K562 (cell line): ENCODE measurements around the gene BIRC5. TPM values are rescaled to one million over a fixed set of nuclear protein-coding genes. Genes with fewer than 3 reads are reported as not detected.
A peak's percentile ranks its signal among the peaks of the same experiment; 100 is the strongest.

Experiments used
- ATAC-seq: fragments of 200-7000 bp; cut with Tn5 transposase; 3 replicates; pipeline ENCODE4 v1.9.1; 2020; ENCODE audit warnings: moderate library complexity
- BruUV-seq: library from RNA; stranded (reverse); fragments of 400-500 nt; replicated peaks from 2 replicates; lab custom pipeline; 2021; lab: Mats Ljungman, UMichigan
- CTCF ChIA-PET: fragments of 300-600 bp; formaldehyde crosslinking; extraction: SDS; loops from one replicate; lab custom pipeline; 2021; ENCODE audit warnings: low intra/inter-chr PET ratio; lab: Yijun Ruan, JAX
- POLR2A ChIA-PET: fragments of 300-600, 350-650 bp; sonication (Branson Sonifier 250); formaldehyde crosslinking; extraction: SDS; loops from one replicate; lab custom pipeline; 2021; ENCODE audit warnings: antibody characterized with exemption, inconsistent platforms; lab: Yijun Ruan, JAX
- DNase-seq, 4 experiments: peaks; one replicate each; pipeline versions ENCODE4 v3.0.0 to v3.0.0-alpha.2; 2011 to 2018; ENCODE audit warnings: low spot score in 3 of 4, mixed read lengths in 3 of 4; ENCODE audit errors: extremely low read depth in 1 of 4
- FAIRE-seq: peaks from 2 replicates; lab custom pipeline; 2011; peaks lifted over from hg19 to GRCh38; lab: Jason Lieb, UNC
- H2AFZ ChIP-seq: 2 replicates; pipeline ENCODE4 v1.6.0; 2011; ENCODE audit warnings: low read depth, low read length, control low read depth, inconsistent platforms
- H3K27ac ChIP-seq: fragments of 200-600 bp; 3 replicates; pipeline ENCODE4 v1.8.0; 2011; ENCODE audit warnings: low read depth, mild to moderate bottlenecking, control low read depth, inconsistent platforms, low read length, moderate library complexity, mixed read lengths; ENCODE audit errors: extremely low read depth
- H3K27me3 ChIP-seq, 2 experiments: fragments of 300-600 bp in 1 of 2; 2 replicates in 1 of 2; 3 replicates in 1 of 2; pipeline versions ENCODE4 v1.6.0 to v1.8.0; 2011; ENCODE audit warnings: inconsistent platforms in 2 of 2, low read length in 2 of 2, mild to moderate bottlenecking in 1 of 2, mixed read lengths in 1 of 2, moderate library complexity in 1 of 2; ENCODE audit not compliant: control insufficient read depth in 2 of 2, insufficient read depth in 2 of 2
- H3K36me3 ChIP-seq: fragments of 300-600 bp; 3 replicates; pipeline ENCODE4 v1.8.0; 2011; ENCODE audit warnings: mild to moderate bottlenecking, low read length, inconsistent platforms; ENCODE audit not compliant: control insufficient read depth, insufficient read depth
- H3K4me1 ChIP-seq, 2 experiments: fragments of 200-600 bp in 1 of 2; replicated peaks in 1 of 2; 2 replicates in 1 of 2; 3 replicates in 1 of 2; pipeline versions ENCODE4 v1.5.1 to v1.8.0; 2011; ENCODE audit warnings: inconsistent platforms in 2 of 2, low read length in 2 of 2, mild to moderate bottlenecking in 1 of 2, mixed read lengths in 1 of 2, moderate library complexity in 1 of 2; ENCODE audit not compliant: control insufficient read depth in 2 of 2, insufficient read depth in 2 of 2
- H3K4me2 ChIP-seq: 2 replicates; pipeline ENCODE4 v1.6.1; 2011; ENCODE audit warnings: low read length, control low read depth, inconsistent platforms, mixed read lengths; ENCODE audit not compliant: insufficient read depth
- H3K4me3 ChIP-seq: fragments of 200-600 bp; sonication (generic), shearing (Covaris generic); 2 replicates; pipeline ENCODE4 v1.5.1; 2016; ENCODE audit warnings: control low read depth, inconsistent platforms
- H3K79me2 ChIP-seq: fragments of 200-600 bp; 3 replicates; pipeline ENCODE4 v1.8.0; 2011; ENCODE audit warnings: low read length, inconsistent platforms; ENCODE audit not compliant: control insufficient read depth, insufficient read depth
- H3K9ac ChIP-seq, 2 experiments: 2 replicates each; pipeline versions ENCODE4 v1.6.0 to v1.6.1; 2011; ENCODE audit warnings: low read depth in 2 of 2, low read length in 2 of 2, control low read depth in 1 of 2, inconsistent platforms in 1 of 2, mild to moderate bottlenecking in 1 of 2, mixed read lengths in 1 of 2; ENCODE audit not compliant: insufficient read depth in 1 of 2
- H3K9me1 ChIP-seq: one replicate; pipeline ENCODE4 v1.6.0; 2011; ENCODE audit warnings: inconsistent platforms, mild to moderate bottlenecking, low read length, moderate library complexity; ENCODE audit not compliant: control insufficient read depth, insufficient read depth
- H3K9me3 ChIP-seq: replicated peaks from 2 replicates; pipeline ENCODE4 v1.5.1; 2011; ENCODE audit warnings: low read depth, low read length, inconsistent platforms; ENCODE audit not compliant: control insufficient read depth, insufficient read depth
- H4K20me1 ChIP-seq: replicated peaks from 2 replicates; pipeline ENCODE4 v1.6.1; 2011; ENCODE audit warnings: low read length, inconsistent platforms, mixed read lengths; ENCODE audit not compliant: control insufficient read depth, insufficient read depth
- BCOR ChIP-seq: fragments of 450-650 bp; IDR thresholded peaks from 2 replicates; pipeline ENCODE4 v1.6.1; 2016
- CBX3 ChIP-seq, 2 experiments: IDR thresholded peaks; 1 replicate in 1 of 2; 2 replicates in 1 of 2; pipeline ENCODE4 v1.6.1; 2012; ENCODE audit warnings: inconsistent platforms in 2 of 2, low read length in 2 of 2, borderline replicate concordance in 1 of 2, control low read depth in 1 of 2
- CCNT2 ChIP-seq: IDR thresholded peaks from 2 replicates; pipeline ENCODE4 v1.6.1; 2011; ENCODE audit warnings: borderline replicate concordance, low read depth, mild to moderate bottlenecking, moderate library complexity, mixed read lengths, low read length; ENCODE audit not compliant: insufficient read length; ENCODE audit errors: extremely low read depth
- CHD1 ChIP-seq: fragments of 200-600 bp; sonication (generic); IDR thresholded peaks from one replicate; pipeline ENCODE4 v1.6.1; 2012; ENCODE audit warnings: mild to moderate bottlenecking, moderate library complexity, low read length, inconsistent platforms
- HCFC1 ChIP-seq: IDR thresholded peaks from 2 replicates; pipeline ENCODE4 v1.6.1; 2012; ENCODE audit warnings: low read depth, low read length, improper control_type of control experiment
- HDAC2 ChIP-seq: fragments of 450-650 bp; IDR thresholded peaks from 2 replicates; pipeline ENCODE4 v1.6.1; 2016; ENCODE audit warnings: mild to moderate bottlenecking
- MEF2D ChIP-seq: conservative IDR thresholded peaks from 2 replicates; pipeline ENCODE4 v1.6.1; 2016; ENCODE audit warnings: low read depth, missing genetic modification characterization, missing compliant biosample characterization
- MXI1 ChIP-seq: IDR thresholded peaks from 2 replicates; pipeline ENCODE4 v1.6.1; 2011; ENCODE audit warnings: low read depth, mild to moderate bottlenecking, improper control_type of control experiment, low read length
- POLR2H ChIP-seq: IDR thresholded peaks from 2 replicates; pipeline ENCODE4 v1.6.1; 2016; ENCODE audit warnings: missing genetic modification characterization, low read depth, mild to moderate bottlenecking, control low read depth, missing compliant biosample characterization, moderate library complexity
- RHOXF2B ChIP-seq: fragments of 250-450 bp; sonication (Bioruptor Pico); conservative IDR thresholded peaks from 2 replicates; pipeline ENCODE4 v1.5.1; 2021
- SIN3A ChIP-seq, 2 experiments: fragments of 150-350 bp in 1 of 2; IDR thresholded peaks; 2 replicates each; pipeline ENCODE4 v1.6.1; 2011 to 2016; ENCODE audit warnings: borderline replicate concordance in 2 of 2, low read depth in 2 of 2, low read length in 2 of 2, mild to moderate bottlenecking in 2 of 2, moderate library complexity in 2 of 2; ENCODE audit not compliant: control insufficient read depth in 1 of 2
- SMARCA5 ChIP-seq: fragments of 450-650 bp; IDR thresholded peaks from 2 replicates; pipeline ENCODE4 v1.6.1; 2016
- SMARCE1 ChIP-seq: fragments of 450-650 bp; IDR thresholded peaks from 2 replicates; pipeline ENCODE4 v1.7.1; 2016; ENCODE audit warnings: mild to moderate bottlenecking
- TCF15 ChIP-seq: fragments of 250-450 bp; sonication (Bioruptor Pico); IDR thresholded peaks from 2 replicates; pipeline ENCODE4 v1.8.0; 2022; ENCODE audit warnings: moderate library complexity, mild to moderate bottlenecking, inconsistent platforms
- THAP7 ChIP-seq: fragments of 250-450 bp; sonication (Bioruptor Pico); IDR thresholded peaks from 2 replicates; pipeline ENCODE4 v1.5.0; 2021
- TRIM24 ChIP-seq, 2 experiments: fragments of 450-650 bp; IDR thresholded peaks; 2 replicates each; pipeline ENCODE4 v1.6.1; 2016
- WHSC1 ChIP-seq: IDR thresholded peaks from one replicate; pipeline ENCODE4 v1.6.1; 2012; ENCODE audit warnings: low read length, control low read depth, inconsistent platforms
- ZKSCAN1 ChIP-seq: fragments of 150-350 bp; IDR thresholded peaks from 2 replicates; pipeline ENCODE4 v1.6.1; 2016; ENCODE audit warnings: low read depth, low read length
- ZNF311 ChIP-seq: fragments of 250-450 bp; sonication (Bioruptor Pico); IDR thresholded peaks from 2 replicates; pipeline ENCODE4 v1.4.0; 2020; ENCODE audit warnings: mild to moderate bottlenecking, moderate library complexity
- ZNF586 ChIP-seq: fragments of 450-650 bp; formaldehyde crosslinking; conservative IDR thresholded peaks from 2 replicates; pipeline ENCODE4 v1.4.0; 2020; ENCODE audit warnings: mild to moderate bottlenecking, moderate library complexity
- WGBS: fragments of 100-300 bp; shearing (Covaris generic); methylation state at CpG from one replicate; pipeline ENCODE4 v1.1.6; 2016; ENCODE audit warnings: low coverage, mixed read lengths; ENCODE audit not compliant: insufficient coverage; ENCODE audit errors: missing lambda C conversion rate; 5-methylcytosine and 5-hydroxymethylcytosine counted together
- in situ Hi-C: fragments of 300-500 bp; cut with MboI; formaldehyde crosslinking; loops from 4 replicates; pipeline ENCODE4 v1.15.0; 2018; ENCODE audit warnings: inconsistent platforms, mixed read lengths
- intact Hi-C: fragments of 100-400 bp; cut with micrococcal nuclease; formaldehyde crosslinking; loops from 2 replicates; pipeline ENCODE4 v1.14.2; 2022
- polyA plus RNA-seq, 8 experiments: library from polyadenylated mRNA; depleted of rRNA in 4 of 8; stranded (reverse) in 5 of 8; unstranded in 3 of 8; fragments of >200 nt; fragmentation: Nextera tagmentation in 2 of 8; fragmentation: Illumina TruSeq in 1 of 8; extraction: Ambion mirVana in 2 of 8; extraction: Trizol in 1 of 8; gene quantifications; 2 replicates each; pipeline versions ENCODE4 v1.2.1 to v1.2.3, GENCODE V29; 2011 to 2014; ENCODE audit warnings: inconsistent platforms in 1 of 8, missing spikeins in 1 of 8
- total RNA-seq, 7 experiments: library from RNA; depleted of rRNA in 6 of 7; stranded (reverse); fragments of >200 nt in 6 of 7; fragmentation: Illumina TruSeq in 2 of 7; extraction: Trizol in 2 of 7; gene quantifications; 2 replicates each; pipeline versions ENCODE4 v1.2.1 to v1.2.3, GENCODE V29; 2011 to 2021; ENCODE audit warnings: low replicate concordance in 1 of 7
- TF ChIP-seq, protein P1 (sequence below), 3 experiments: fragments of 200-800 bp in 1 of 3; sonication (Bioruptor generic) in 1 of 3; sonication (generic) in 1 of 3; formaldehyde crosslinking in 1 of 3; IDR thresholded peaks; 2 replicates each; pipeline versions ENCODE4 v1.6.1 to v1.8.0; 2016 to 2022; ENCODE audit warnings: mild to moderate bottlenecking in 2 of 3, missing compliant biosample characterization in 2 of 3, missing genetic modification characterization in 2 of 3, missing genetic modification reagents in 1 of 3
- TF ChIP-seq, protein P2 (sequence below): fragments of 250-450 bp; sonication (Bioruptor Pico); IDR thresholded peaks from 2 replicates; pipeline ENCODE4 v1.5.1; 2021; ENCODE audit warnings: mild to moderate bottlenecking

BIRC5 gene
- total and polyA plus RNA-seq, 9 of the 15 experiments (the other 6 are each of a cell fraction or from before 2014, with no cell fraction given) = 64.4 to 140 (median 101) TPM

DNA sequence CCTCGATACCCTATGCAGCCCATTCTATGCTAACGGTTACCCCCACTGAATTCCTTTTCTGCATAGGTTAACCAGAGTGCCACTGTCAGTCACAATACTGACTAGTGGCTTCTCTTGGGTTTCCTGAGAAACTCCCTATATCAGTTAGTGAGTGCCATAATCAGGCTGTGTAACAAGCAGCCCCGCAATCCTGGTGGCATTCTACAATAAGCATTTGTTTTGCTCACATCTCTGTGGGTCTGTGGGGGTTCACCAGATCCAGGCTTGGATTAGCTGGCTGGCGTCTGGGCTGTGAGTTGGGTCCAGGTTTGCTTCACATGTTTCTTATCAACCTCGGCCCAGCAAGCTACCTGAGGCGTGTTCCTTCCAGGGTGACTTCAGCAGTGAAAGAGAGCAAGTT is 59.8 kb downstream of the BIRC5 start:
- peaks cover 15% of the 10 kb centered on the region for H3K36me3 ChIP-seq
- H3K4me1 ChIP-seq = peaks cover 59% of the 10 kb centered on the region in 2 experiments
- BruUV-seq = no TSS peak
- no peak overlapping the region for H3K4me3 ChIP-seq
- no peaks in the 10 kb centered on the region for H3K27me3 ChIP-seq
- intact Hi-C loops (no loop called here), in situ Hi-C loops (no loop called here)
- H3K9me3 ChIP-seq = peaks cover 6% of the 10 kb centered on the region
- H4K20me1 ChIP-seq = no peaks in the 10 kb centered on the region
- no peak overlapping the region; the same call in 2 of the 3 replicates for H3K27ac ChIP-seq
- DNase-seq = peak in 1 of 4 experiments; percentile 57
- FAIRE-seq = peak; percentile 48
- H2AFZ ChIP-seq = no peak overlapping the region
- no peak for ATAC-seq
- 82% methylated on average over 6 of the region's 6 CpGs for WGBS
- no peak overlapping the region for H3K4me2 ChIP-seq
- peaks cover 40% of the 10 kb centered on the region for H3K79me2 ChIP-seq
- H3K9ac ChIP-seq = no peak overlapping the region
- no peaks in the 10 kb centered on the region for H3K9me1 ChIP-seq
- POLR2A ChIA-PET = interaction anchor here (0.5 to 1.8 kb wide), 3 partner anchors 11 to 86 kb away, joined by 3 to 5 read pairs (median 3); partner anchors contain the start of gene SOCS3
- CTCF ChIA-PET = no interaction called here
- TF ChIP-seq ZNF311 = no peak
- TF ChIP-seq SMARCA5 = peak; percentile 80; the same call in 1 of the 2 replicates
- no peak for TF ChIP-seq TCF15 (CRISPR knock-in tag)
- TF ChIP-seq, protein P1, sequence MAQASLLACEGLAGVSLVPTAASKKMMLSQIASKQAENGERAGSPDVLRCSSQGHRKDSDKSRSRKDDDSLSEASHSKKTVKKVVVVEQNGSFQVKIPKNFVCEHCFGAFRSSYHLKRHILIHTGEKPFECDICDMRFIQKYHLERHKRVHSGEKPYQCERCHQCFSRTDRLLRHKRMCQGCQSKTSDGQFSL (CRISPR knock-in tag; IDR thresholded peaks at IDR 0.05) = no peak
- TF ChIP-seq, protein P1 (tag; IDR thresholded peaks at IDR 0.05) = no peak
- peak; percentile 30 to 86; a peak in 2 of 4 replicates for TF ChIP-seq TRIM24 (IDR thresholded peaks at IDR 0.05)
- no peak for TF ChIP-seq HCFC1
- TF ChIP-seq WHSC1 = no peak
- TF ChIP-seq, protein P2, sequence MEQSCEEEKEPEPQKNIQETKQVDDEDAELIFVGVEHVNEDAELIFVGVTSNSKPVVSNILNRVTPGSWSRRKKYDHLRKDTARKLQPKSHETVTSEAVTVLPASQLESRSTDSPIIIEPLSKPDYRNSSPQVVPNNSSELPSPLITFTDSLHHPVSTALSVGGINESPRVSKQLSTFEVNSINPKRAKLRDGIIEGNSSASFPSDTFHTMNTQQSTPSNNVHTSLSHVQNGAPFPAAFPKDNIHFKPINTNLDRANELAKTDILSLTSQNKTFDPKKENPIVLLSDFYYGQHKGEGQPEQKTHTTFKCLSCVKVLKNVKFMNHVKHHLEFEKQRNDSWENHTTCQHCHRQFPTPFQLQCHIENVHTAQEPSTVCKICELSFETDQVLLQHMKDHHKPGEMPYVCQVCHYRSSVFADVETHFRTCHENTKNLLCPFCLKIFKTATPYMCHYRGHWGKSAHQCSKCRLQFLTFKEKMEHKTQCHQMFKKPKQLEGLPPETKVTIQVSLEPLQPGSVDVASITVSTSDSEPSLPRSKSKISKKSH (CRISPR knock-in tag) = no peak
- TF ChIP-seq BCOR = peak; percentile 99
- TF ChIP-seq CBX3 (IDR thresholded peaks at IDR 0.05; ENCODE audit: borderline replicate concordance in 1 of 2, low read length in 2 of 2) = peak in 1 of 2 experiments; percentile 98; a peak in 2 of 3 replicates
- no peak for TF ChIP-seq CCNT2
- TF ChIP-seq MEF2D (tag) = no peak
- no peak for TF ChIP-seq SIN3A (IDR thresholded peaks at IDR 0.05; ENCODE audit: borderline replicate concordance in 2 of 2, control insufficient read depth in 1 of 2, low read depth in 2 of 2, low read length in 2 of 2)
- no peak for TF ChIP-seq THAP7
- no peak for TF ChIP-seq POLR2H (tag)
- peak; percentile 91 for TF ChIP-seq HDAC2
- TF ChIP-seq MXI1 = no peak
- no peak for TF ChIP-seq RHOXF2B (CRISPR knock-in tag)
- no peak for TF ChIP-seq ZKSCAN1
- no peak for TF ChIP-seq CHD1
- no peak for TF ChIP-seq SMARCE1
- no peak for TF ChIP-seq ZNF586 (CRISPR knock-in tag)
